WTC11 (cell line): ENCODE results near the gene NPFFR2. TPM values are rescaled to one million over a fixed set of nuclear protein-coding genes. Genes with fewer than 3 reads are reported as not detected.

Experiments
- ATAC-seq: fragments of 200-7000 bp; cut with Tn5 transposase; 2 replicates; pipeline ENCODE4 v1.10.0; 2021; ENCODE audit warnings: mild to moderate bottlenecking, moderate library complexity
- CTCF ChIA-PET: fragments of 300-600 bp; sonication (Branson Sonifier 250); formaldehyde crosslinking; loops from one replicate; lab custom pipeline; 2021; ENCODE audit warnings: antibody characterized with exemption; lab: Charles Lee
- POLR2A ChIA-PET: fragments of 350-600 bp; sonication (Branson Sonifier 250); formaldehyde crosslinking; loops from one replicate; lab custom pipeline; 2021; ENCODE audit warnings: antibody characterized with exemption; lab: Charles Lee
- DNase-seq: peaks from one replicate; pipeline ENCODE4 v3.0.0; 2021; ENCODE audit warnings: low spot score
- H3K27ac Mint-ChIP-seq: 2 replicates; pipeline ENCODE4 v1.8.0; 2021; ENCODE audit warnings: mixed read lengths
- H3K27me3 Mint-ChIP-seq: 2 replicates; pipeline ENCODE4 v1.8.0; 2021; ENCODE audit warnings: low read depth, mild to moderate bottlenecking, moderate library complexity, mixed read lengths
- H3K36me3 Mint-ChIP-seq: 2 replicates; pipeline ENCODE4 v1.8.0; 2021; ENCODE audit warnings: mixed read lengths
- H3K4me1 Mint-ChIP-seq: 2 replicates; pipeline ENCODE4 v1.8.0; 2022; ENCODE audit warnings: mixed read lengths
- H3K4me3 Mint-ChIP-seq: 2 replicates; pipeline ENCODE4 v1.8.0; 2021; ENCODE audit warnings: mild to moderate bottlenecking, moderate library complexity, mixed read lengths
- H3K9me3 Mint-ChIP-seq: 2 replicates; pipeline ENCODE4 v1.8.0; 2021; ENCODE audit warnings: mixed read lengths
- ATF2 ChIP-seq: sonication (generic); formaldehyde crosslinking; IDR thresholded peaks from 2 replicates; pipeline ENCODE4 v1.8.1; 2022; ENCODE audit warnings: low read depth, missing genetic modification reagents, borderline replicate concordance
- ATF3 ChIP-seq: sonication (generic); formaldehyde crosslinking; conservative IDR thresholded peaks from 2 replicates; pipeline ENCODE4 v1.8.1; 2022; ENCODE audit warnings: mild to moderate bottlenecking, missing genetic modification reagents
- CBFB ChIP-seq: sonication (generic); formaldehyde crosslinking; IDR thresholded peaks from 2 replicates; pipeline ENCODE4 v1.8.1; 2022; ENCODE audit warnings: mild to moderate bottlenecking, low read depth, missing genetic modification reagents
- FOXJ3 ChIP-seq: sonication (generic); formaldehyde crosslinking; IDR thresholded peaks from 2 replicates; pipeline ENCODE4 v1.9.0; 2021; ENCODE audit warnings: missing genetic modification reagents, mild to moderate bottlenecking, borderline replicate concordance
- FOXK1 ChIP-seq: sonication (generic); formaldehyde crosslinking; IDR thresholded peaks from 2 replicates; pipeline ENCODE4 v1.8.0; 2022; ENCODE audit warnings: mild to moderate bottlenecking, moderate library complexity, missing genetic modification reagents
- GRHL2 ChIP-seq: fragments of 250-450 bp; sonication (Bioruptor Pico); IDR thresholded peaks from 2 replicates; pipeline ENCODE4 v1.8.0; 2022; ENCODE audit warnings: mild to moderate bottlenecking, moderate library complexity; ENCODE audit not compliant: insufficient replicate concordance, severe bottlenecking
- JUN ChIP-seq: sonication (generic); formaldehyde crosslinking; IDR thresholded peaks from 2 replicates; pipeline ENCODE4 v1.8.0; 2023; ENCODE audit warnings: mild to moderate bottlenecking, missing genetic modification reagents
- NFATC4 ChIP-seq: fragments of 250-450 bp; sonication (Bioruptor Pico); IDR thresholded peaks from 2 replicates; pipeline ENCODE4 v1.9.0; 2021; ENCODE audit warnings: mild to moderate bottlenecking
- RELA ChIP-seq: sonication (generic); formaldehyde crosslinking; IDR thresholded peaks from 2 replicates; pipeline ENCODE4 v1.8.1; 2022; ENCODE audit warnings: missing genetic modification reagents, mild to moderate bottlenecking, borderline replicate concordance
- RORB ChIP-seq: fragments of 250-450 bp; sonication (Bioruptor Pico); IDR thresholded peaks from 2 replicates; pipeline ENCODE4 v1.9.0; 2021; ENCODE audit warnings: mild to moderate bottlenecking
- TCF7 ChIP-seq: sonication (generic); formaldehyde crosslinking; IDR thresholded peaks from 2 replicates; pipeline ENCODE4 v1.8.0; 2022; ENCODE audit warnings: mild to moderate bottlenecking, low read depth, missing genetic modification reagents, moderate library complexity
- TEAD1 ChIP-seq: sonication (generic); formaldehyde crosslinking; IDR thresholded peaks from 2 replicates; pipeline ENCODE4 v1.8.0; 2022; ENCODE audit warnings: mild to moderate bottlenecking, missing genetic modification reagents
- TEAD4 ChIP-seq: sonication (generic); formaldehyde crosslinking; IDR thresholded peaks from 2 replicates; pipeline ENCODE4 v1.8.0; 2022; ENCODE audit warnings: mild to moderate bottlenecking, missing genetic modification reagents
- ZNF416 ChIP-seq: fragments of 250-450 bp; sonication (Bioruptor Pico); IDR thresholded peaks from 2 replicates; pipeline ENCODE4 v1.9.0; 2021; ENCODE audit warnings: mild to moderate bottlenecking, inconsistent platforms
- ZNF425 ChIP-seq: fragments of 250-450 bp; sonication (Bioruptor Pico); conservative IDR thresholded peaks from 2 replicates; pipeline ENCODE4 v1.9.0; 2021; ENCODE audit warnings: mild to moderate bottlenecking
- total RNA-seq: library from RNA; stranded (reverse); gene quantifications from 3 replicates; pipeline ENCODE4 v1.2.3, GENCODE V29; 2021
- TF ChIP-seq, protein P1 (sequence below): sonication (generic); formaldehyde crosslinking; IDR thresholded peaks from 2 replicates; pipeline ENCODE4 v1.8.0; 2022; ENCODE audit warnings: missing genetic modification reagents

Gene NPFFR2
- total RNA-seq, 1 experiment from 2014 or later: 3.0 TPM

- ATAC-seq: no peak
- TF ChIP-seq TEAD4: no peak
- TF ChIP-seq, all 79 proteins: peak for 0
- Mint-ChIP-seq H3K27me3 (no peaks in the 10 kb centered on the region), H3K9me3 (no peaks in the 10 kb centered on the region), H3K27ac (no peak overlapping the region), H3K4me1 (peaks cover 3% of the 10 kb centered on the region), H3K4me3 (no peak overlapping the region), H3K36me3 (no peaks in the 10 kb centered on the region)
- ChIA-PET POLR2A (no interaction called here), CTCF (no interaction called here)
- DNase-seq: no peak
Observed at GRCh38 chr4:72112514-72113156, 80.8 kb downstream of the NPFFR2 start.

- CTCF ChIA-PET: no interaction called here
Observed at GRCh38 chr4:72118017-72118416, 86.2 kb downstream of the NPFFR2 start.

More at GRCh38 chr4:72118017-72118416, 86.2 kb downstream of the NPFFR2 start:
- no peak overlapping the region for H3K4me3 Mint-ChIP-seq
- DNase-seq: no peak
- no peak overlapping the region for H3K27ac Mint-ChIP-seq
- peaks cover 5% of the 10 kb centered on the region for H3K4me1 Mint-ChIP-seq
- peaks cover 21% of the 10 kb centered on the region for H3K9me3 Mint-ChIP-seq
- no peak for ATAC-seq
- POLR2A ChIA-PET: no interaction called here
- no peak for TF ChIP-seq GRHL2 (CRISPR knock-in tag)
- no peak for TF ChIP-seq ZNF416 (CRISPR knock-in tag)
- TF ChIP-seq ATF3 (CRISPR knock-in tag): no peak
- TF ChIP-seq FOXK1: no peak
- no peak for TF ChIP-seq RELA
- TF ChIP-seq JUN: no peak
- TF ChIP-seq ATF2 (CRISPR knock-in tag): no peak
- no peak for TF ChIP-seq ZNF425 (CRISPR knock-in tag)
- TF ChIP-seq CBFB: no peak
- TF ChIP-seq FOXJ3 (CRISPR knock-in tag): no peak
- no peak for TF ChIP-seq TEAD1 (CRISPR knock-in tag)
- no peak for TF ChIP-seq NFATC4
- TF ChIP-seq RORB (CRISPR knock-in tag): no peak
- TF ChIP-seq TCF7: no peak
- TF ChIP-seq, protein P1, sequence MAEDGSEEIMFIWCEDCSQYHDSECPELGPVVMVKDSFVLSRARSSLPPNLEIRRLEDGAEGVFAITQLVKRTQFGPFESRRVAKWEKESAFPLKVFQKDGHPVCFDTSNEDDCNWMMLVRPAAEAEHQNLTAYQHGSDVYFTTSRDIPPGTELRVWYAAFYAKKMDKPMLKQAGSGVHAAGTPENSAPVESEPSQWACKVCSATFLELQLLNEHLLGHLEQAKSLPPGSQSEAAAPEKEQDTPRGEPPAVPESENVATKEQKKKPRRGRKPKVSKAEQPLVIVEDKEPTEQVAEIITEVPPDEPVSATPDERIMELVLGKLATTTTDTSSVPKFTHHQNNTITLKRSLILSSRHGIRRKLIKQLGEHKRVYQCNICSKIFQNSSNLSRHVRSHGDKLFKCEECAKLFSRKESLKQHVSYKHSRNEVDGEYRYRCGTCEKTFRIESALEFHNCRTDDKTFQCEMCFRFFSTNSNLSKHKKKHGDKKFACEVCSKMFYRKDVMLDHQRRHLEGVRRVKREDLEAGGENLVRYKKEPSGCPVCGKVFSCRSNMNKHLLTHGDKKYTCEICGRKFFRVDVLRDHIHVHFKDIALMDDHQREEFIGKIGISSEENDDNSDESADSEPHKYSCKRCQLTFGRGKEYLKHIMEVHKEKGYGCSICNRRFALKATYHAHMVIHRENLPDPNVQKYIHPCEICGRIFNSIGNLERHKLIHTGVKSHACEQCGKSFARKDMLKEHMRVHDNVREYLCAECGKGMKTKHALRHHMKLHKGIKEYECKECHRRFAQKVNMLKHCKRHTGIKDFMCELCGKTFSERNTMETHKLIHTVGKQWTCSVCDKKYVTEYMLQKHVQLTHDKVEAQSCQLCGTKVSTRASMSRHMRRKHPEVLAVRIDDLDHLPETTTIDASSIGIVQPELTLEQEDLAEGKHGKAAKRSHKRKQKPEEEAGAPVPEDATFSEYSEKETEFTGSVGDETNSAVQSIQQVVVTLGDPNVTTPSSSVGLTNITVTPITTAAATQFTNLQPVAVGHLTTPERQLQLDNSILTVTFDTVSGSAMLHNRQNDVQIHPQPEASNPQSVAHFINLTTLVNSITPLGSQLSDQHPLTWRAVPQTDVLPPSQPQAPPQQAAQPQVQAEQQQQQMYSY (CRISPR knock-in tag): no peak
- H3K36me3 Mint-ChIP-seq: peaks cover 20% of the 10 kb centered on the region
- no peaks in the 10 kb centered on the region for H3K27me3 Mint-ChIP-seq
